SK-N-SH (cell line): ENCODE results near the gene ZNF614.

Experiments used
- EP300 ChIP-seq, 2 experiments: IDR thresholded peaks; 2 replicates each; pipeline versions ENCODE4 v1.4.0 to v1.6.1; 2012; ENCODE audit warnings: borderline replicate concordance in 1 of 2, low read depth in 1 of 2, low read length in 1 of 2
- EZH2phosphoT487 ChIP-seq: fragments of 200-600 bp; sonication (generic); IDR thresholded peaks from 2 replicates; pipeline ENCODE4 v1.6.1; 2017; ENCODE audit warnings: low read depth, mixed run types, mild to moderate bottlenecking, antibody characterized with exemption, moderate library complexity, borderline replicate concordance
- POLR2AphosphoS5 ChIP-seq: IDR thresholded peaks from 2 replicates; pipeline ENCODE4 v1.6.1; 2012; ENCODE audit warnings: low read depth, low read length
- REST ChIP-seq: IDR thresholded peaks from 2 replicates; pipeline ENCODE4 v1.6.1; 2012; ENCODE audit warnings: mild to moderate bottlenecking, low read depth, low read length, moderate library complexity
- SIN3A ChIP-seq: IDR thresholded peaks from 2 replicates; pipeline ENCODE4 v1.6.1; 2012; ENCODE audit warnings: low read depth, mild to moderate bottlenecking, low read length, moderate library complexity, borderline replicate concordance
- YY1 ChIP-seq: IDR thresholded peaks from 2 replicates; pipeline ENCODE4 v1.4.0; 2012; ENCODE audit warnings: low read depth, mild to moderate bottlenecking
- TF ChIP-seq, protein P1 (sequence below): fragments of 200-600 bp; sonication (generic); IDR thresholded peaks from 2 replicates; pipeline ENCODE4 v1.6.1; 2017; ENCODE audit warnings: antibody characterized with exemption, mild to moderate bottlenecking, moderate library complexity
- TF ChIP-seq, protein P2 (sequence below): IDR thresholded peaks from 2 replicates; pipeline ENCODE4 v1.4.0; 2012; ENCODE audit warnings: low read depth

DNA sequence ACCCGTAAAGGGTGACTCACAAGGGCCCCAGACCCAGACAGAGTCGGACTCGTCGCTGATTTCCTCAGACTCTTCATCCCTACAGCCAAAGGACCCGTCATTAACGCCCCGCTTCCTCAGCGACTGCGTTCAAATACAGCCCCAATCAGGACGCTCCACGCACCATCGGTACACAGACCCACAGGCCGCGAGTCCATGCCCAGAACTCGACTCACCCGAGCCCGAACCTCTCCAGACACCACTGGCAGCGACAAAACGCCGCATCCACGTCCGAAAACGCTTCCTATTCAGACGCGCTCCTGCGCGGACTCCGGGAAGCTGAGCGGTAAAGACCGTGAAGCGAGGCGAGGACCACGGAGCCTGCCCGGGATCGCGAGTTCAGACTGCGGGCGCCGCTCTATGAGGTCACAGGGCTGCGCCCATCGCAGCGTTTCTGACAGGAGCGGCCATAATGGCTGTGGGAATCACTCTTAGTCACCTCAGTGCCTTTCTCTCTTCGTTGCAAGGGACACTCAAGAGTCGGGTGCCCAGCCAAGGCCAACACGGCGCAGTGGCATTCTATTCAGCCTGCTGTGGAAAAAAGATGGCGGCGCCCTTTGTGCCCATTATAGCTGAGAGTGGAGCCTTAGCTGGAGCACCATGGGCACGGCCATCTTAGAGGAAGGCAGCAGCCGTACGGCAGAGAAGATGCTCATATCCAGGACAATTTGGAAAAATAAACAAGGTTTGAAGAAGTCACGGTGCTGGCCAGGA, at the start of gene ZNF614:
- TF ChIP-seq, protein P1, sequence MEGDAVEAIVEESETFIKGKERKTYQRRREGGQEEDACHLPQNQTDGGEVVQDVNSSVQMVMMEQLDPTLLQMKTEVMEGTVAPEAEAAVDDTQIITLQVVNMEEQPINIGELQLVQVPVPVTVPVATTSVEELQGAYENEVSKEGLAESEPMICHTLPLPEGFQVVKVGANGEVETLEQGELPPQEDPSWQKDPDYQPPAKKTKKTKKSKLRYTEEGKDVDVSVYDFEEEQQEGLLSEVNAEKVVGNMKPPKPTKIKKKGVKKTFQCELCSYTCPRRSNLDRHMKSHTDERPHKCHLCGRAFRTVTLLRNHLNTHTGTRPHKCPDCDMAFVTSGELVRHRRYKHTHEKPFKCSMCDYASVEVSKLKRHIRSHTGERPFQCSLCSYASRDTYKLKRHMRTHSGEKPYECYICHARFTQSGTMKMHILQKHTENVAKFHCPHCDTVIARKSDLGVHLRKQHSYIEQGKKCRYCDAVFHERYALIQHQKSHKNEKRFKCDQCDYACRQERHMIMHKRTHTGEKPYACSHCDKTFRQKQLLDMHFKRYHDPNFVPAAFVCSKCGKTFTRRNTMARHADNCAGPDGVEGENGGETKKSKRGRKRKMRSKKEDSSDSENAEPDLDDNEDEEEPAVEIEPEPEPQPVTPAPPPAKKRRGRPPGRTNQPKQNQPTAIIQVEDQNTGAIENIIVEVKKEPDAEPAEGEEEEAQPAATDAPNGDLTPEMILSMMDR: no peak
- TF ChIP-seq REST (no peak), POLR2AphosphoS5 (peak; percentile 91), YY1 (peak; percentile 99), SIN3A (peak; percentile 90), EP300 (IDR thresholded peaks at IDR 0.05; ENCODE audit: borderline replicate concordance in 1 of 2, low read depth in 1 of 2, low read length in 1 of 2) (no peak), EZH2phosphoT487 (no peak)
- TF ChIP-seq, protein P2, sequence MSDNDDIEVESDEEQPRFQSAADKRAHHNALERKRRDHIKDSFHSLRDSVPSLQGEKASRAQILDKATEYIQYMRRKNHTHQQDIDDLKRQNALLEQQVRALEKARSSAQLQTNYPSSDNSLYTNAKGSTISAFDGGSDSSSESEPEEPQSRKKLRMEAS: peak; percentile 72; the same call in 1 of the 2 replicates
